AG09309 (cell line): Measurements from ENCODE around the gene PDS5A.
"Not testable (repeated sequence)": the region's sequence is repeated elsewhere in the genome, so short reads cannot be mapped to it uniquely, and the experiment has no call there.

ENCODE experiments used
- DNase-seq: peaks from one replicate; pipeline ENCODE4 v3.0.0-alpha.2; 2010; ENCODE audit warnings: low read depth
- H3K4me3 ChIP-seq: 2 replicates; pipeline ENCODE4 v1.5.1; 2011; ENCODE audit warnings: mild to moderate bottlenecking, low read depth, low read length, moderate library complexity; ENCODE audit not compliant: control insufficient read depth
- CTCF ChIP-seq: IDR thresholded peaks from 2 replicates; pipeline ENCODE4 v1.5.1; 2011; ENCODE audit warnings: mild to moderate bottlenecking, low read depth, low read length, inconsistent platforms; ENCODE audit not compliant: insufficient read depth, control insufficient read depth; ENCODE audit errors: missing control alignments

The PDS5A gene

GRCh38 chr4:39961311-39961877, 16.3 kb downstream of the PDS5A start:
- DNase-seq, result no peak
- no peak overlapping the region for H3K4me3 ChIP-seq
- no peak for TF ChIP-seq CTCF

- DNase-seq, result no peak
- TF ChIP-seq CTCF, result no peak
- no peak overlapping the region for H3K4me3 ChIP-seq
Observed at GRCh38 chr4:39950861-39951481, 26.7 kb downstream of the PDS5A start.

- DNase-seq, result no peak
- H3K4me3 ChIP-seq, result no peak overlapping the region
- TF ChIP-seq CTCF, result no peak
Observed at GRCh38 chr4:39947963-39948362, 29.7 kb downstream of the PDS5A start.

- DNase-seq, result no peak
- TF ChIP-seq CTCF, result no peak
- no peak overlapping the region for H3K4me3 ChIP-seq
Observed at GRCh38 chr4:39947417-39947816, 30.3 kb downstream of the PDS5A start.

GRCh38 chr4:39944245-39944644, 33.5 kb downstream of the PDS5A start:
- not testable (repeated sequence) for DNase-seq, H3K4me3 ChIP-seq

DNA sequence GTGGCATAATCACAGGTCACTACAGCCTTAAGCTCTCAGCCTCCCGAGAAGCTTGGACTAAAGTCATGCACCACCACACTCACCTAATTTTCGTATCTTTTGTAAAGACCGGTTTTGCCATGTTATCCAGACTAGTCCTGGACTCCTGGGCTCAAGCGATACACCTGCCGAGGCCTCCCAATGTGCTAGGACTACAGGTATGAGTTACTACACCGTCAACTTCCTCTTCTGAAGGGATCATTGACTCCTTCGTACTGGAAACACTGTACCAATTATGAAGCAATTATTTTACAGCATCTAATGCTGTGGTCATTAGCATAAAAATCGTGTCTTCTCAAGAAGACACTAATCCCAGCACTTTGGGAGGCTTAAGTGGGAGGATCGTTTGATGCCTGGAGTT, 35.2 kb downstream of the PDS5A start:
- no peak overlapping the region for H3K4me3 ChIP-seq
- no peak for TF ChIP-seq CTCF
- DNase-seq, result no peak

- DNase-seq, result no peak
- H3K4me3 ChIP-seq, result no peak overlapping the region
- no peak for TF ChIP-seq CTCF
Observed at GRCh38 chr4:39941682-39942217, 36.0 kb downstream of the PDS5A start.
